ENCODE data around the gene CDHR5. TPM values are rescaled to one million over a fixed set of nuclear protein-coding genes. Genes with fewer than 3 reads are reported as not detected.

Gene CDHR5
- total RNA-seq, 1 donor from 2014 or later, result not detected

DNA sequence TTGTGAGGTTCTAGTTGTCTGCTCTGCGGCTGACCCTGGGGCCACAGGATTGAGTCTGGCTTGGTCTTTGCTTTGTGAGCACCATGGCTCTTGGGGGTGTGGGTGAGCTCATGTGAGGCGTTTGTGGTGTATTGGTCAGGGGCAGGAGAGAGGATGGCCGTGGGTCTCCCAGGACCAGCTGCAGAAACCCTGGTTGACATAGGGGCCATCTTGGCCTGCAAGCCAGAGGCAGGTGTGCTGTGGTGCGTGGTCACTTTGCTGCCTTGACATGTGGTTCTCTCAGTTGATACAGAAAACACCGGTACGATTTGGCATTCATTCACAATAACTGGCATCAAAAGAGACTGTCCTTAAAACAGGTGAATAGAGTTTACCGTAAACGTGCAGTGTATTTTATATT lies 37.2 kb downstream of the CDHR5 start:
- TF ChIP-seq, protein P1, sequence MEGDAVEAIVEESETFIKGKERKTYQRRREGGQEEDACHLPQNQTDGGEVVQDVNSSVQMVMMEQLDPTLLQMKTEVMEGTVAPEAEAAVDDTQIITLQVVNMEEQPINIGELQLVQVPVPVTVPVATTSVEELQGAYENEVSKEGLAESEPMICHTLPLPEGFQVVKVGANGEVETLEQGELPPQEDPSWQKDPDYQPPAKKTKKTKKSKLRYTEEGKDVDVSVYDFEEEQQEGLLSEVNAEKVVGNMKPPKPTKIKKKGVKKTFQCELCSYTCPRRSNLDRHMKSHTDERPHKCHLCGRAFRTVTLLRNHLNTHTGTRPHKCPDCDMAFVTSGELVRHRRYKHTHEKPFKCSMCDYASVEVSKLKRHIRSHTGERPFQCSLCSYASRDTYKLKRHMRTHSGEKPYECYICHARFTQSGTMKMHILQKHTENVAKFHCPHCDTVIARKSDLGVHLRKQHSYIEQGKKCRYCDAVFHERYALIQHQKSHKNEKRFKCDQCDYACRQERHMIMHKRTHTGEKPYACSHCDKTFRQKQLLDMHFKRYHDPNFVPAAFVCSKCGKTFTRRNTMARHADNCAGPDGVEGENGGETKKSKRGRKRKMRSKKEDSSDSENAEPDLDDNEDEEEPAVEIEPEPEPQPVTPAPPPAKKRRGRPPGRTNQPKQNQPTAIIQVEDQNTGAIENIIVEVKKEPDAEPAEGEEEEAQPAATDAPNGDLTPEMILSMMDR (IDR thresholded peaks at IDR 0.05; ENCODE audit: borderline replicate concordance), result no peak
- intact Hi-C loops (cut with micrococcal nuclease), result no loop called here
- no peak overlapping the region for H3K27ac ChIP-seq (replicated peaks)

DNA sequence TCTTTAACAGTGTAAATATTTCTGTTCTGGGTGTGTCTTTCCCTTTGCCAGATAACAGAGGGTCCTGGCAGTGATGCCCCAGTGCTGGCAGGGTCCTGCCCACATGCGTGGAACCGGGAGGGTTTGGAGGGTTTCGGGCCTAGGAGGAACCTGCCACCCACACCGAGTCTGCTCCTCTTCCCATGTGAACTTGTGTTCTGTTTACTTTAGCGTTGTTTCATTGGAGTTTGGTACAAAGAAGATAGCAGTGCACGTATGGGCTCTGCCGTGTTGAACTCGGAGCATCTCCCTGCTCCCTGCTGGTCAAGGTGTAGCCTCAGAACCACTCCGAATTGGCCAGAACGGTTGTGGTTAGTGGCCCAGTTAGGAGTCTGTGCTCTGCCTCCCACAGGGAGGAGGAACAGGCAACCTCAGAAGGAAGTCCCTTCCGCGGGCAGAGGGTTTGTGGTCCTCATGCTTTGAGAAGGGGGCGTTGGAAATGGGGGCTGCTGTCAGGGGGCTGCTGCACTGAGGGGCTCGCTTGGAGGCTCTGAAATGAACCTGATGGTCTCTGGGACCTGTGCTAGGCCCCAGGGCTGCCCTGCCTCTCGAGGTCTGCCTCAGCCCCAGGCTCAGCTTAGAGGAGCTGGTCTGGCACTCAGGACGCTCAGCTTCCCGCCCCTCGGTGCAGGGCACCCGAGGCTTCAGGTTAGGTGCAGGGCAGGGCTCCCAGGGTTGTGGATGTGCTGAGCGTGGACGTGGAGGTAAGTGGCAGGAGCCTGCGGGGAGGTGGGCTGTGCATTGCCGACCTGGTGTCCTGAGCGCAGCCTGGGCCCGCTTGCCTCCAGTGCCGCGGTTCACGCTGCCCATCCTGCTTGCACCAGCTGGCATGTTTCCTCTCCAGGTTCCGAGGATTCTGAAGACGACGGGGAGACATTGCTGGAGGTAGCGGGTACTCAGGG lies 38.1 kb downstream of the CDHR5 start:
- TF ChIP-seq, protein P1 (IDR thresholded peaks at IDR 0.05; ENCODE audit: borderline replicate concordance), result no peak
- no peak for DNase-seq
- H3K36me3 ChIP-seq, result peaks cover 92% of the 10 kb centered on the region
- H3K27me3 ChIP-seq (ENCODE audit: low read depth), result no peaks in the 10 kb centered on the region
- intact Hi-C loops (cut with micrococcal nuclease), result no loop called here
- peaks cover 5% of the 10 kb centered on the region for H3K4me1 ChIP-seq
- no peaks in the 10 kb centered on the region for H3K9me3 ChIP-seq (replicated peaks)
- no peak overlapping the region for H3K27ac ChIP-seq (replicated peaks)
- no peak overlapping the region for H3K4me3 ChIP-seq

More for the DNA sequence above, 37.2 kb downstream of the CDHR5 start:
- no peaks in the 10 kb centered on the region for H3K9me3 ChIP-seq (replicated peaks)
- peaks cover 91% of the 10 kb centered on the region for H3K36me3 ChIP-seq
- no peaks in the 10 kb centered on the region for H3K4me1 ChIP-seq
- no peaks in the 10 kb centered on the region for H3K27me3 ChIP-seq (ENCODE audit: low read depth)
- no peak for DNase-seq
- no peak overlapping the region for H3K4me3 ChIP-seq

DNA sequence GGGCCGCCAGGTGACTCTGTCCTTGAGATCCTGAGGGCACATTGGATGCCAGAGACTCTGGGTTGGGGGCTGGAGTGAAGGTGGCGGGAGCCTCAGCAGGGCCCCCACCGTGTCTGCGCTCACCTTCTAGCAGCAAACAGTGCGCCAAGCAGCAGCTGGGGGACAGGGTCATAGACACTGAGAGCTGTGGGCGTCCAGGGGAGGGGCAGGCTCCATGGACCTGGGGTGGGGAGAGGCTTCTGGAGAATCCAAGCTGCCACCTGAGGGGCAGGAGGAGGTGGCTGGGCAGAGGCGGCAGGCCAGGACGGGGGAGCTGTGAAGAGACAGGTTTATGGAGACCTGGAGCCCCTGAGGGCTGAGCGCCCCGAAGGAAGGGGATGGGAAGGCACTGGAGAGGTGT lies 40.5 kb downstream of the CDHR5 start:
- H3K36me3 ChIP-seq, result peaks cover 74% of the 10 kb centered on the region
- TF ChIP-seq, protein P1 (IDR thresholded peaks at IDR 0.05; ENCODE audit: borderline replicate concordance), result no peak

DNA sequence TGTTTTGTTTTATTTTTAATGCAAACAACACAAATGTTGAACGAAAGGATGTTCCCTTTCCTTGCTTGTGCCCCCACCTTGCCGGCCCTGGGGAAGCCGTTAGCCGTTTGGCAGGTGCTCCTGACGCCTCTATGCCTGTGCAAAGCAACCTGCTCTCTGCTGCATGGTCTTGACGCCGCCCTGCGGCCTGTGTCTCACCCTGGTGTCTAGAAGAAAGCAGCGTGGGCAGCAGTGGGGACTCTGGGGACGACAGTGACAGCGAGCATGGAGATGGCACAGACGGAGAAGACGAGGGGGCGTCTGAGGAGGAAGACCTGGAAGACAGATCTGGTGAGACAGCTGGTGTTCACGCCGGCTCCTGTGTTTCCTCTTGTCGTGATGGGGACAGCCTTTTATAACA lies 43.0 kb downstream of the CDHR5 start:
- Histone ChIP-seq H3K36me3 (peaks cover 49% of the 10 kb centered on the region), H3K9me3 (replicated peaks) (no peaks in the 10 kb centered on the region), H3K4me3 (no peak overlapping the region), H3K27me3 (ENCODE audit: low read depth) (no peaks in the 10 kb centered on the region), H3K27ac (replicated peaks) (peak overlapping the region; percentile 30), H3K4me1 (peaks cover 54% of the 10 kb centered on the region)
- TF ChIP-seq, protein P1 (IDR thresholded peaks at IDR 0.05; ENCODE audit: borderline replicate concordance), result no peak
- no peak for DNase-seq
- intact Hi-C loops (cut with micrococcal nuclease), result no loop called here

More for the DNA sequence above, 40.5 kb downstream of the CDHR5 start:
- H3K27ac ChIP-seq (replicated peaks), result no peak overlapping the region
- peaks cover 29% of the 10 kb centered on the region for H3K4me1 ChIP-seq
- H3K4me3 ChIP-seq, result no peak overlapping the region
- intact Hi-C loops (cut with micrococcal nuclease), result no loop called here
- H3K27me3 ChIP-seq (ENCODE audit: low read depth), result no peaks in the 10 kb centered on the region
- no peaks in the 10 kb centered on the region for H3K9me3 ChIP-seq (replicated peaks)
- no peak for DNase-seq

DNA sequence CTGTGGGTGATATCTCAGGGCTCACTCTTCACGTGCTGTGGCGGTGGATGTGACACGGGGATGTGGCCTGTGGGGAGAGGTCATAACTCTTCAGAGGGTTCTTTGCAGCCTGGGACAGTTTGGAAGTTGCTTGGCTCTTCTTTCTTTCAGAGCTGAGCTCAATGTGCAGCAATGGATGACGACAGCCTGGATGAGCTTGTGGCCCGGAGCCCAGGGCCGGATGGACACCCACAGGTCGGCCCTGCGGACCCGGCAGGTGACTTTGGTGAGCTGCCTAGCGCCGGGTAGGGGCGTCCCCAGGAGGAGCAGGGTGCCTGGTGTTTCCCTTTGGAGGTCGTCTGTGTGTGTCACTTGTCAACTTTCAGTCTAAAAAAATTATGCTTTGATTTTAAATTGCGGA lies 43.4 kb downstream of the CDHR5 start:
- Histone ChIP-seq H3K27ac (replicated peaks) (peak overlapping the region; percentile 30), H3K9me3 (replicated peaks) (no peaks in the 10 kb centered on the region), H3K27me3 (ENCODE audit: low read depth) (no peaks in the 10 kb centered on the region), H3K4me1 (peaks cover 55% of the 10 kb centered on the region), H3K36me3 (peaks cover 45% of the 10 kb centered on the region), H3K4me3 (no peak overlapping the region)
- intact Hi-C loops (cut with micrococcal nuclease), result no loop called here
- TF ChIP-seq, protein P1 (IDR thresholded peaks at IDR 0.05; ENCODE audit: borderline replicate concordance), result no peak
- DNase-seq, result no peak

Data from left ventricle myocardium inferior (tissue), 1 donor.